ENCODE measurements around the gene NPAS3.

Gene NPAS3

GRCh38 chr14:33836203-33836899 is 897.7 kb downstream of the NPAS3 start:
- H3K4me3 ChIP-seq (ENCODE audit: control insufficient read depth, low read depth, low read length): no peak overlapping the region
- no peak for DNase-seq (ENCODE audit: low read depth)

GRCh38 chr14:33836900-33837577 is 898.4 kb downstream of the NPAS3 start:
- no peak for DNase-seq (ENCODE audit: low read depth)
- TF ChIP-seq CTCF (conservative IDR thresholded peaks at IDR 0.05; ENCODE audit: control insufficient read depth, insufficient read depth, low read depth, low read length): no peak

More at GRCh38 chr14:33836203-33836899, 897.7 kb downstream of the NPAS3 start:
- TF ChIP-seq CTCF (conservative IDR thresholded peaks at IDR 0.05; ENCODE audit: control insufficient read depth, insufficient read depth, low read depth, low read length): no peak

GRCh38 chr14:33837943-33838683 is 899.4 kb downstream of the NPAS3 start:
- no peak for TF ChIP-seq CTCF (conservative IDR thresholded peaks at IDR 0.05; ENCODE audit: control insufficient read depth, insufficient read depth, low read depth, low read length)
- no peak for DNase-seq (ENCODE audit: low read depth)
- no peak overlapping the region for H3K4me3 ChIP-seq (ENCODE audit: control insufficient read depth, low read depth, low read length)

More at GRCh38 chr14:33836900-33837577, 898.4 kb downstream of the NPAS3 start:
- H3K4me3 ChIP-seq (ENCODE audit: control insufficient read depth, low read depth, low read length): no peak overlapping the region

GRCh38 chr14:33839193-33840076 is 900.8 kb downstream of the NPAS3 start:
- no peak overlapping the region for H3K4me3 ChIP-seq (ENCODE audit: control insufficient read depth, low read depth, low read length)
- peak; percentile 55 for DNase-seq (ENCODE audit: low read depth)
- peak; percentile 85 for TF ChIP-seq CTCF (conservative IDR thresholded peaks at IDR 0.05; ENCODE audit: control insufficient read depth, insufficient read depth, low read depth, low read length)

GRCh38 chr14:33840797-33841196 is 902.1 kb downstream of the NPAS3 start:
- H3K4me3 ChIP-seq (ENCODE audit: control insufficient read depth, low read depth, low read length): no peak overlapping the region
- no peak for TF ChIP-seq CTCF (conservative IDR thresholded peaks at IDR 0.05; ENCODE audit: control insufficient read depth, insufficient read depth, low read depth, low read length)
- DNase-seq (ENCODE audit: low read depth): no peak

- H3K4me3 ChIP-seq (ENCODE audit: control insufficient read depth, low read depth, low read length): no peak overlapping the region
- TF ChIP-seq CTCF (conservative IDR thresholded peaks at IDR 0.05; ENCODE audit: control insufficient read depth, insufficient read depth, low read depth, low read length): no peak
- DNase-seq (ENCODE audit: low read depth): no peak
Measured at GRCh38 chr14:33842299-33842698, 903.6 kb downstream of the NPAS3 start.

Data from fibroblast of mammary gland (primary cell).